GM21786 (cell line): Measurements from ENCODE around the gene F11.
"Not testable (repeated sequence)": the region's sequence is repeated elsewhere in the genome, so short reads cannot be mapped to it uniquely, and the experiment has no call there.

Experiments
- ATAC-seq: cut with Tn5 transposase; IDR thresholded peaks from one replicate; pipeline ENCODE4 v1.9.1; 2021; ENCODE audit not compliant: unreplicated experiment

F11 gene

DNA sequence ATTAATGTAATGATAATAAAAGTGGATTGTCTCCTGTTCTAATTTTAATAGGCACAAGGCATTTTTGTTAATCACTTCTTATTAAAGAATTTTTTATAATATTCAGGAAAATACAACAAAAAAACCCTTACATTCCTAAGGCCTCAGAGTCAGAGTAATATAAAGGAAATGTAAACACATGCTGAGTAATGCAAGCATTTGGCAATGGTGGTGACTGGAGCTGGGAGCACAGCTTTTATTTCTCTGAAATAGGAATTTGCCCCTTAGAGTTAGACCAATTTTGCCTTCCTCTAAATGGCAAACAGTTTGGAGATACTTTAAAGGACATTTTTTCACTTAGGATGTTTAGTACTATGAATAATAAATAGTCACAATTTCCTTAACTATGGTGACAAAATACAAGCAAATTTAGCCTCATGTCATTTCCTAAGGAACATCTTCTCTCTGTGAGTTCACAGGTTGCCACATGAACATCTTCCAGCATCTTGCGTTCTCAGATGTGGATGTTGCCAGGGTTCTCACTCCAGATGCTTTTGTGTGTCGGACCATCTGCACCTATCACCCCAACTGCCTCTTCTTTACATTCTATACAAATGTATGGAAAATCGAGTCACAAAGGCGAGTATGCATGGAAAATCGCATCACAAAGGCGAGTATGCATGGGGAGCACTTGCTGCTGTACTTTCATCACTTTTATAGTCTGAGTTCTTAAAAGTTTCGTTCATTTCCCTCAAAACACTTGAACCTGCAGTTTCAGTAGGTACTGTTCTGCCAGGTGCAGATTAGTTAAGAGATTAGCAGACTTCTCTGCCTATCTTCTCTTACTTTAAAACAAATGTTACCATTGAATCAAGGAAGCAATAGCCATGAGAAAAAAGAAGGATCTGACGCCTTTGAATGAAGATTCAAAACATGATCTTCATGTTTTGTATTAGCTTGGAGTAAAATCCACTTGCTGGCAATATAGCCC is 15.9 kb upstream of the F11 start:
- ATAC-seq: no peak

GRCh38 chr4:186250760-186251159 is 15.2 kb upstream of the F11 start:
- ATAC-seq: no peak

GRCh38 chr4:186255122-186255521 is 10.9 kb upstream of the F11 start:
- no peak for ATAC-seq

DNA sequence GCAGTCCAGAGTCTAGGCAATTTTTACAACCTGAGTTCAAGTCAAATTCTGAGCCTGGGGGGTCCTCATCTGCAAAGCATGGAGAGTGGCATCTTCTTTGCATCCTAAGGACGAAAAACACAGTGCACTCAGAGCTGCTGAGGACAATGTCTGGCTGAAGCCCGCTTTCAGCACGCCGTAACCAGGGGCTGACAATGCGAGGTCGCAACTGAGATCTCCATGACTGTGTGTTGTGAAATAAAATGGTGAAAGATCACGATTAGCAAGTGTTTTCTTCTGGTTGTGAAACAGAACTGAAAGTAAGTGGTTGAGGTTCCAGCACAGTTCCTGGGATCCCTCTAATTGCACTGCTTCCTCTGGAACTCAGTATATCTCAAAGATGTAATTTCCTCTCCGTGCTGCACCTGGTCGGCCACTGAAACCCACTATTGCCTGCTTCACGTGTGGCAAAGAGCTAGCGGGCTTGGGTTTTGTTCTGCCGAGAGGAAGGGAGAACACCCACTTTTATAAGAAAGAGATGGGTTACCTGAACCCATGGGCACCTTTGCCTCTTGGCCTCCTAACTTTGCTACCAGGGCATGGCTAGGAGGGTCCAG is 7.7 kb upstream of the F11 start:
- no peak for ATAC-seq

DNA sequence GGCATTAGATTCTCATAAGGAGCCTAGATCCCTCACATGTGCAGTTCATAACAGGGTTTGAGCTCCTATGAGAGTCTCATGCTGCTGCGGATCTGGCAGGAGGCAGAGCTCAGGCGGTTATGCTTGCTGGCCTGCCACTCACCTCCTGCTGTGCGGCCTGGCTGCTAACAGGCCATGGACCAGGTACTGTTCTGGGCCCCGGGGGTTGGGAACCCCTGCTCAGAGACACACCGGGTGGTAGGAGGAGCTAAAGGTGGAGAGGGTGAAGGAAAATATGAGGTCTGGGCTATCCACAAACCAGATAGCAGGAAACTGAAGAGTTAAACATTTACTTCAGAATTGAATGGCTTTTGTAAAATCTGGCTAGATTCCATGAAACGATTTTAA is 5.9 kb upstream of the F11 start:
- ATAC-seq: no peak

DNA sequence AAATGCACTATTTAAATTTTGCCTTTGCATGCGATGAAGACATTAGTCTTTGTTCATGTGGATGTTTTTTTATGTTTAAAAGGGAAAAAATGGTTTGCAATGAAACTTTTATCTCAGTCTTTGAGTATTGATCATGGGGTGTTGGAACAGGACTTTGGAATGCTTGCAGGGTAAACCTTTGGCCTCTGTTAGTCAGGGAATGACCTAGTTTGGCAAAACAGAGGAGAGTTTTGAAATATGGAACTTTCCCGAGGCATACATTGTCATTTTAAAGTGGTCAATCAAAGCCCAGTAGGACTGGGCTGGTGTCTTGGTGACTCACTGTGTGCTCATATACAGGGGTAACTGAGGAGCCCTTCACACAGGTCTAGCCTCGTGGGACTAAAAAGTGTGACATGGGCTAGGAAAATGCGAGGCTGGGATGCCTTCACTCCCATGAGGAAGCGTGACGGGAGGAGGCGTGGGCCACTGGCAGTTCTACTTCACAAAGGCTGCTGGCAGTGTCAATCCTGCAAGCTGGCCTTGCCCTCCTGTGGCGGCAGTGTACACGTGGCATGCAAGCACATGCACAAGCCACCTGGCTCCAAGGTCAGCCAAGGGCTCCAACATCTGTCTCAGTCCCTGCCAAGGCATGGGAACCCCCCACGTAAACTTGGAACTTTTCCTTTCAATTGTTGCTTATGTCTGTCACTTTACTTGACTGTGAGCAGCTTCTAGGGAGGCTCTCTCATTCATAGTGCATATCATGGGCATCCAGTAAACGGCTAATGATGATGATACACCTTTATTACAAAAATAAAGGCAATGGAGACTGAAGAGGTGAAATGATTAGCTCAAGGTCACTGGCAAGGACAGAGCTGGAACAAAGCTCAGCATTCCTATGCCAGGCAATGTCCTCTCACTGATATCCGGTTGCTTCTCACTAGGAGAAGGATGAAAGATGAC is 5.2 kb upstream of the F11 start:
- no peak for ATAC-seq

GRCh38 chr4:186264660-186265059 is 1.3 kb upstream of the F11 start:
- no peak for ATAC-seq

- ATAC-seq: not testable (repeated sequence)
Observed at GRCh38 chr4:186265250-186265649, 739 bp upstream of the F11 start.

GRCh38 chr4:186266729-186267456 is 904 bp downstream of the F11 start:
- no peak for ATAC-seq

DNA sequence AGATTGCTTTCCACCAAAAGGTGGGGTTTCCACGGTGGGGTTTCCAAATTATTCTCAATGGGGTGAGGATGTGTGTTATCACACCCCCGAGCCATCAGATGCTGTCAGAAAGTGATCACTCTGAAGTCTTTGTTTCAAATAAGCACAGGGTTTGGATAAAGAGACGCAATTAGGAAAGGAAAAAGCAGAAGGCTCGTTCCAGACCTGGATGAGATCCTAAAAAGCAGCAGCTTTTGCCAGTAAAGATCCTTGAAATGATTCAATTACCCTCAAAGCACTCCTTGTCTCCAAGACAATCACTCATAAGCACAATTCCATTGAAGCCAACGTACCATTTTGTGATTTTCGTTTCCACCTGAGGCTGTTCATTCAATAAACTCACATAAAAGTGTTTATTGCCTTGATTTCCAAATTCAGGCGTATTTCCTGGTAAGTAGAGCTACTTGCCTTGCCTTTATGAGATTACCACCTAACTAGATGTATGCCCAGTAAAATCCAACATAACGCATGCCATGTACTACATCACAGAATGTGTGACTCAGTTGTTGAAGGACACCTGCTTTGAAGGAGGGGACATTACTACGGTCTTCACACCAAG is 5.2 kb downstream of the F11 start:
- no peak for ATAC-seq

DNA sequence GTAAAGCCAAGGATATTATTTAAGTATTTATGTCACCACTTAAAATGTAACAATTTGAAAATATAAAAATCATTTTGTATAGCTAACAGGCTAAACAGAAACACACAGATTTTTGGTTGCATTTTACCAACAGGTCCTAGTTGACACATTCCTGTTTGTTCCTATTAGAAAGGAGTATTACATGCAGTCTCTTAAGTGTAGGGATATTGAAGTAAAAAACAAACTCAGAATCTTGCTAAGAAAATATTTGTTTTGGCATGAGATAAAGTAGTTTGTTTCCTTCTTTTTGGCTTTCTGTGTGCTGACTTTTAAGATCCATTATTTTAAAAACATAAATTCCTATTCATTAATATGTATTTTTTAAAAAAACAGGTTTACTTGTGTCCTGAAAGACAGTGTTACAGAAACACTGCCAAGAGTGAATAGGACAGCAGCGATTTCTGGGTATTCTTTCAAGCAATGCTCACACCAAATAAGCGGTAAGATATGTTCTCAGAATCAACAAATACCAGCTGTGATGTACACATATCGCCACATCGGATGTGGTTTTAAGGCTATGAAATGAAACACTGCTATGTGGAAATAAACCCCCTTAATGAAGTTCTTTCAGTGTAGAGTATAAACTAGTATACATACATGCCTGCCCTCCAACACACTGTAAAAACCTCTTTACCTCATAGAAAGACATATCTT is 6.9 kb downstream of the F11 start:
- no peak for ATAC-seq

DNA sequence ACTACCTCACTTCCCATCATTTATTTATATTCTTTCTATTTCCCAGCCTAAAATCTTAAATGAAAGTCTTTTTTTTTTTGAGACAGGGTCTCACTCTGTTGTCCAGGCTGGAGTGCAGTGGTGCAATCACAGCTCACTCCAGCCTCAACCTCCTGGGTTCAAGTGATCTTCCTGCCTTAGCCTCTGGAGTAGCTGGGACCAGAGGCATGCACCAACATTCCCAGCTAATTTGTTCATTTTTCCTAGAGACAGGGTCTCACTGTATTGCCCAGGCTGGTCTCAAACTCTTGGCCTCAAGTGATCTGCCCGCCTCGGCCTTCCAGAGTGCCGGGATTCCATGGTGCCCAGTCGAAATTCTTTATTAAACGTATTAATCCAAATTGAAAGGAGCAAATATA is 7.4 kb downstream of the F11 start:
- not testable (repeated sequence) for ATAC-seq

- ATAC-seq: no peak
Observed at GRCh38 chr4:186283311-186283710, 17.3 kb downstream of the F11 start.

- no peak for ATAC-seq
Observed at GRCh38 chr4:186285147-186285546, 19.2 kb downstream of the F11 start.

- ATAC-seq: no peak
Observed at GRCh38 chr4:186286581-186286980, 20.6 kb downstream of the F11 start.

DNA sequence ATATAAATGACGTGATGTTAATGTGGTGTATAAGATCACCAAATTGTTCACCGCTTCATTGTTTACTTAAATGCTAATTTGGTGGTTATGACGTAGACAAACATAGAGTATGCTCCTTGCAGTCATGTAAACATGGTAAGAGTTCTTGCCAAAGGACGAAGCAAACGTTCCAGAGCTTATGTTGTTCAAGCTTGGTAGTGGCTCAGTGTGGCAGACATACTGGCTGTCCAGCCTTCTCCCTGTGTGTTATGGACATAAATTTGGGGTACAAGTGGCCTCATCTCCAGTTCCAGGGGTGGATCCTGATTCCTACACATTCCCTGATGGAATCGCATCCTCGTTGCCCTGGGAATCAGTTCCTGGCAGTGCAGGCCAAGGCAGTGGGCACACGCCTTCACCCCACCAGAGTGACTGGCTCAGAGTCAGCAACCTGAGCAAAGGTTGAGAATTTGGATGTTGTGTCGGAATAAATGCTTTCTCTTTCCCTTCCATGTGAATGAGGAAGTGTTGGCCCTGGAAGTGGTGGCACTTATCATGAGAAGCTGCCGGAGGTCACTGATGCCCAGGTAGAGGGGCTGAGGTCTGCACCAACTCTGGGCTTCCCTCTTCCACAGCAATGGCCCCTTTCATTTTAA is 25.4 kb downstream of the F11 start:
- no peak for ATAC-seq

- ATAC-seq: no peak
Observed at GRCh38 chr4:186294160-186294559, 28.2 kb downstream of the F11 start.

GRCh38 chr4:186296481-186296880 is 30.5 kb downstream of the F11 start:
- no peak for ATAC-seq

- no peak for ATAC-seq
Observed at GRCh38 chr4:186297013-186297645, 31.1 kb downstream of the F11 start.
